HG02943 (cell line): ENCODE measurements around the gene NLRP4.
"Not testable (repeated sequence)": the region's sequence is repeated elsewhere in the genome, so short reads cannot be mapped to it uniquely, and the experiment has no call there.

Experiments
- ATAC-seq: cut with Tn5 transposase; IDR thresholded peaks from one replicate; pipeline ENCODE4 v1.9.1; 2021; ENCODE audit warnings: mild to moderate bottlenecking, low read depth, moderate library complexity; ENCODE audit not compliant: unreplicated experiment

The NLRP4 gene

DNA sequence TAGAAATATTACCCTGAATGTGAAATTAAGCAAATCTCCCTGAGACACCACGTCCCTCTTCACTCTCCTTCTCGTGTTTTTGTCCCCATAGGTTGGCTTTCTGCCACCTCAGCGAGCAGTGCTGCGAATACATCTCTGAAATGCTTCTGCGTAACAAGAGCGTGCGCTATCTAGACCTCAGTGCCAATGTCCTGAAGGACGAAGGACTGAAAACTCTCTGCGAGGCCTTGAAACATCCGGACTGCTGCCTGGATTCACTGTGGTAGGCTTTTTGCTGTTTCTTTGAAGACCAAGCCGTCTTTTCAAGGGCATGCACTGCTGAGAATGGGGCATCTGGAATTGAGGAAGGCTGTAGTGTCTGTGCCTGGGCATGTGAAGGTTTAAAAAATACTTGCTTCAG, 34.4 kb downstream of the NLRP4 start:
- no peak for ATAC-seq

DNA sequence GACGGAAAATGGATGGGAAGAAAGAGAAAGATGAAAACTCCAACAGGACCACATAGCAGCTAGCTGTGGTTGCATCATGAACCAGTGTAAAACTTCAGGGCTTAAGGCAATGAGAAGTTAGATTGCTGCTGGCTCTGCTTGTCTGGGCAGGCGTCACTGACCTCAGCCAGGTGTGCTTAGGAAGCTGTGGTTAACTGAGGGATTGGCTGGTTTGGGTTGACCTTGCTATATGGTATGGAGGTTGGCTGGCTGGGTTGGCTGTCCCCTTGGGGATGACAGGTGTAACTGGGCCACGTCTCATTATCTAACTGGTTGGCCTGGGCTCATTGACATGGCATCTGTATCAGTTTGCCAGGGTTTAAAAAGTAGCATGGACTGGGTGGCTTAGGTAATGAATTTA, 40.9 kb downstream of the NLRP4 start:
- ATAC-seq = no peak

DNA sequence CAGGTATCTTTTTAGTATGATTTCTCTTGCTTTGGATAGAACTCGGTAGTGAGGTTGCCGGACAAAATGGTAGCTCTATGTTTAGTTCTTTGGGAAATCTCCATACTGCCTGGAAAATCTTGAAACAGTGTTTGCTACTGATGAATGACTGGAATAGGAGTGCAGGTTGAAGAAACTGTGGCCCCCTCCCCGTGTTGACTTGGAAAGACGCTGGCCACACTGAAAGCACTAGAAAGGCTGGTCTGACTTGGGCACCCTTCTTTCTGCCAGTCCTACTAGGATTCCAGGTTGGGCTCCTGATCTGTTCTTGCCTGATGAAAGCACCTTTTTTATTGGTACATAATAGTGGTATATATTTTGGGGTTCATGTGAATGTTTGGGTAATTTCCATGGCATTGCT, 46.3 kb downstream of the NLRP4 start:
- no peak for ATAC-seq

DNA sequence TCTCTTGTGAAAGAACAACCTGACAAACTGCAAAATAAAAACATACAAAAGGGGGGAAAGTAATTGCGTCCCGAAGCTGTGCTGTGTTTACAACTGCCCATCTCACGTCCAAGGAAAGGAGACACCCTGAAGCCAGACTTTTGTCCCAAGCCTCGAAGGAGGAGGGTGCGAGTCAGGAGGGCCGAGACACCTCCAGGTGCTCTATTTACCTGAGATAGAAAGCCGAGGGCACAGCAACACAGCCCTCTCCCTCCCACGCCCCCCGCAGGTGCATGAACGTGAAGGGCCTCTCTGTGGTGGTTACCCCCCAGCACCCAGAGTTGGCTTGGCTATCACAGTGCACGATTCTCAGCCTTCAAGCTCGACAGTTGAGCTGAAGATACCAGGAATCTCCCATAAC, 62.6 kb downstream of the NLRP4 start:
- ATAC-seq = no peak

DNA sequence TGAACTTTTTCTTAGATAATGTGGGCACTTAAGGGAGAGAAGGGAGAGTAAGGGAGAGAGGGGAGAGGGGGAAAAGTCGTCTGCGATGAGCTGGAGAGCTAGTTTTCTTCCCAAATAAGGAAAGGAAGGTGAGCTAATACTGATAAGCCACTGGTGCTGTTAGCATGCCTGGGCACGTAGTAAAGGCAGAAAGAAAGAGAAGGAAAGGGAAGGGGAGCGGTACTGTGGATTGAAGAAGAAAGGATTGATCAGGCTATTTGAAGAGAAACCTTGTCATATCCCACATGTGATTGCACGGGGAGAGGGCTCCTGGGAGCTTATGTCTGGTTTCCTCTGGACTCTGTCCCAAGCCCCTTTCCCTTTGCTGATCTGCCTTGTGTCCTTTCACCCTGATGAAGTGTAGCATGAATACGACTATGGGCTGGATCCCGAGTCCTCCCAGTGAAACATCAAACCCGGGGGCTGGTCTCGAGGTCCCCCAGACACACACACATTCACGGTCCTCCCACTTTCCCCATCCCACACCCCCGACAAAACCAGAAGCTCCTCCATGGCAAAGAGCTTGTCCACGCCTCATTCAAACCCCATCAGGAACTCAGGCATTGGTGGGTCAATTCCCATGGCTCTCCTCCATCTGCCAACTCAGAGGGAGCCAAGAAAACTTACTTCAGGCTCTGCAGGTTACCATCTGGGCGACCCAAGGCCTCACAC, 65.2 kb downstream of the NLRP4 start:
- ATAC-seq = no peak

DNA sequence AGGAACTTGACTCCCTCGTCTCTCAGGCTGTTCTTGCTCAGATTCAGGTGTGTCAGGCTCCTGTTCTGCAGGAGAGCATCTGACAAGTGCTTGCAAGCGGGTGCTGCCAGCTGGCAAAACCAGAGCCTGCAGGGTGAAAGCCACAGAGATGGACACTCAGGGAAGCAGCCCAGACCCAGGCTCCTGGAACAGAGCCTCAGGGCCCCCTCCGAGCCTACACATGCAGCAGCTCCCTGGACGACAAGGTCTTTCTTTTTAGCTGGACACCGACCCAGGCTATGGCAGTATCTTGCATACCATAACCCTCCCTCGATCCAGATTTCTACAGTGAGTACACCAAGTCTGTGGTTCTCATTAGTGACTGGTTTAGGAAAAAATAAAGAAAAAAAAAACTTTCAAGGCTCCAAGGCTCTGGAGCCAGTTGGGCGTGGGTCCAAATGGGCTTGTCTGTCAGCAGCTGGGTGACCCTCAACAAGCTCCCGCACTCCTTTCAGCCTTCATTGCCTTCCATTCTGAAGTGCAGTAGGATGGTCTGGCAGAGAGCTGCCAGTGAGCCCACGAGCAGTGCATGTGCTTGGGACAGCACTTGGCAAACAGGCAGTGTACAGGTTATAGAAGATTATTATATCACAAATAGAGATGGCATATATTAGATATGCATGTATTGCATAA, 65.9 kb downstream of the NLRP4 start:
- no peak for ATAC-seq

DNA sequence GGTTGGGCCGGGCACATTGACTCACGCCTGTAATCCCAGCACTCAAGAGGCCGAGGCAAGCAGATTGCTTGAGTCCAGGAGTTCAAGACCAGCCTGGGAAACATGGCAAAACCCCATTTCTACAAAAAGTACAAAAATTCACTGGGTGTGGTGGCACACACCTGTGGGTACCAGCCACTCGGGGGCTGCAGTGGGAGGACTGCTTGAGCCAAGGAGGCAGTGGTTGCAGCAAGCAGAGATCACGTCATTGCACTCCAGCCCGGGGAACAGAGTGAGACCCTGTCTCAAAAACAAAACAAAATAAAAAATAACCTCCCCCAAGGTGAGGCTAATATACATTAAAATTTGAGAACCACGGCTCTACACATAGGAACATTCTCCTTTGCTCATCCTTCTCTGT, 70.9 kb downstream of the NLRP4 start:
- no peak for ATAC-seq

DNA sequence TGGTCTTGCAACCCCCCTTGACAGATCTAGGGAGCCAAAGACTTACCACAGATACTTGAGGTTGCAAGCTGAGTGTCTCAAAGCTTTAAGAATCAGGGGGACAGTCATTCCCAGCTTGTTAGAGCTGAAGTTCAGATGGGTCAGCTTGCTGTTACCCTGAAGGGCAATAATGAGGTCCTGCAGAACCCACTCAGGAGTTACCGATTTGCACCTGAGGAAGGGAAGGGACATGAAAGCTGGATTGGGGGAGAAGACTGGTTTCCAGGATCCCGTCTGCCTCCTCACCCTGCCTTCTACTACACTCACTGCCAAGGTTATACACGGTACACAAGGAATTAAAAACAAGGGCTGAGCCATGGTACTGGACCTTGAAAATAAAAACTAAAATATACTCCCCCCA, 71.4 kb downstream of the NLRP4 start:
- ATAC-seq = no peak

DNA sequence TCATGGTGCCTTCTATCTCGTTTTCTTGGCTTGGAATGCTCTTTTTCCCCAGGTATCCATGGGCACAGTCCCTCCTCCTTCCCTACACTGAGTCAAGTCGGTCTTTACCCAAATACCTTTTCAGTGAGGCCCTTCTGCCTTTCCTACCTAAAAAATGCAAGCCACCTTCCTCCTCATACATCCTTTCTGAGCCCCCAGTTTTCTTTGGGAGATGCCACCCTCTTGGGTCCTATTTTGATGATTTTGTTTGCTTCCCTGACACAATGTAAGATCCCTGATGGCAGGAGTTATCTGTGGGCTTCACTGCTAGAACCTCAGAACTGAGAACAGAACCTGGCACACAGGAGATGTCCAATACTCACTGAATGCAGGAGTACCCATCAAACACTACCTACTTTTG, 73.5 kb downstream of the NLRP4 start:
- no peak for ATAC-seq

DNA sequence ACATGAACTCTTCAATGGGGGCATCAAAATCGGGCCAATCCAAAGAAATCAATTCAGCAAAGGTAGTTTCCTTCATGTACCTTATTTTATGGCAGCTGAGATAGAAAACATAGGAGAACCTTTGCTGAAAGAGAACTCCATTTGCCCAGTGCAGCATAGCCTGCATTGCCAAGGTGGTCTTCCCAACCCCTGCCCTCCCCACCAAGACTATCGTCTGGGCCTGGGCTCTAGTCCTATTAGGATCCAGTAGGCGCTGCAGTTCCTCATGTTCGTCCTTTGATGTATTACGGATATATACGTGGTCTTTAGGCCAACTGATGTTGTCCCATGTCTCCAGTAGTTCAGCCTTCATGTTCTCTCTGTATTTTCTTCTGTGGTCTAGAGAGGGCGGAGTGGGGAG, 76.6 kb downstream of the NLRP4 start:
- no peak for ATAC-seq

DNA sequence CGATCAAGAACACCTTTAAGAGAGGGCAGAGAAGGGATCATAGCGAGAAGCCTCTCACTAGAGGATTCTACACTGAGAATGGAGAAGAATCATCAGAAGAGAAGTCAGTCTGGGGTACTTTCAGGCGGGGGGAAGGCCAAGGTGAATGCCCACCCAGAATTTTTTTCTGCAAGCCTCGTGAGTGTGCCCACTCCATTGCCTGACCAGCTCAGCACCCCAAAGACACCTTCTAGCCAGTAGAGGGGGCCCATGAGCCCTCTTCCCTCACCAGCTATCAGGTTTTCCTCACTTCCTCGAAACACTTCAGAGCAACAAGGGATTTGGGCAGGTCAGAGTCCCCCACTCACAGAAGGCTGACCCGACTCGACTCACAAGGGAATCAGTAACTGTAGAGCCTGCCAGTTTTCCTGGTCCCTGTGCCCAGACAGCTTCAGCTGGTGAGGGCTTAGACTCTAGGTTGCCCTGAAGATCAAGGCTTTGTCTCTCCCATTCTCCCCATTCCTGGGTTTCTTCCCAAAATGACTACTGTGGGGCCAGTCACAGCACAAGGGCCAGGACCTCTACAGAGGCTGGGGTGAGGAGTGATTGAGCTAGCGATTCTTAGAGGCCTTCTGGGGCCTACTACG, 77.4 kb downstream of the NLRP4 start:
- no peak for ATAC-seq

DNA sequence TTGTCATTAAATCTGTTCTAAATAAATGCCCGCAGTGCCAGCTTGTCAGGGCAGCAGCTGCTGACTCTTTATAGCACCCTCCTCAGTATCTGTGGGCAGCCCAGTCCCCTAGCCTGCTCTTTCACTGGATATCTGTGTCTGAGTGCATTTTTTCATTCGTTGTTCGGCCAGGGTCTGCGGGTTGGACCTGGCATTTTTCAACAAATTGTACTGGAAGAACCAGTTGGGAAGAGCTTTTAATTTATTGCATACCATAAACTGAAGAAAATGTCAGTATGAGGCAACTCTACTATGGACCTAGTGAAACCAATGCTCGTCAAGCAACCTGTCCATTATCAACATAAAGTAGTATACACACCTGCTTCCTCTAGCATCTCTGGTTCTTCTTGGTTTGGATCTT, 87.2 kb downstream of the NLRP4 start:
- ATAC-seq = no peak

DNA sequence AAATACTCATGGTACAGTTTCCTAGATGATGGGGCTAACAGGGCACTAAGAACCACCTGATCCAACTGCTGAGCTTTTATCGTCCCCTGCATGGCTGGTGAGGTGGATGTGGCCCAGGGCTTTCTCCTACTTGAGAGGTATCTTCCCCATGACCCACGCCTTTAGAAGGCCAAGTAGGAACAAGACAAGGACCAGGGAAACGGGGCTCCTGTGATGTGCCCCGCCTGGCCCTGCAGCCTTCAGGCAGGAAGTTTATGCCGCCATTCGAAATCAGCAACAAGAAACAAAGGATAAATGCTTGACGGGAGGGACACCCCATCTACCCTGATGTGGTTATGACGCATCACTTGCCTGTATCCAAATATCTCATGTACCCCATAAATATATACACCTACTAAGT, 91.7 kb downstream of the NLRP4 start:
- ATAC-seq = no peak

DNA sequence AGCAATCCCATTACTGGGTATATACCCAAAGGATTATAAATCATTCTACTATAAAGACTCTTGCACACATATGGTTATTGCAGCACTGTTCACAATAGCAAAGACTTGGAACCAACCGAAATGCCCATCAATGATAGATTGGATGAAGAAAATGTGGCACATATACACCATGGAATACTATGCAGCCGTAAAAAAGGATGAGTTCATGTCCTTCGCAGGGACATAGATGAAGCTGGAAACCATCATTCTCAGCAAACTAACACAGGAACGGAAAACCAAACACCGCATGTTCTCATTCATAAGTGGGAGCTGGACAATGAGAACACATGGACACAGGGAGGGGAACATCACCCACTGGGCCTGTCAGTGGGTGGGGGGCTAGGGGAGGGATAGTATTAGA, 92.9 kb downstream of the NLRP4 start:
- ATAC-seq = not testable (repeated sequence)

DNA sequence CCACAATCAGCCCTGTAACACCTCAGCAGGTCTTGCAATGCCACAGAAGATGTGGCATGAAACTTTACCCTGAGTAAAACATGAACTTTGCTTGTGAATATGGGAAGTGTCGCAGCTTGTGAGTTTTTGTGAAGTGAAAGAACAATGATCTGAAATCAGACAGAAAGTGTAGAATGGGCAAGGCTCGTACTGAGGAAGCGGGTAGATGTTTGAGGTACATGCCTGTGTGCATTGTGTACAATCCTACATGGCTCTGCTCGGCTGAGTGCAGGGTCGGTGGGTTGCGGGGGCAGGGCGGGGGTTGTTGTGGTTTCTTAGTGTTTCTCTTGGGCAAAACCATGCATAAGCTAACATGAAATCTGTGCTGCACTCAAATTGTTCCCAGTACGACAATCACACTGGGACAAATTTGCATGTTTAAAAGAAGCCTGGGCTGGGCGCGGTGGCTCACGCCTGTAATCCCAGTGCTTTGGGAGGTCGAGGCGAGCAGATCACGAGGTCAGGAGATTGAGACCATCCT, 94.7 kb downstream of the NLRP4 start:
- no peak for ATAC-seq
